Measurements from ENCODE around the gene ABHD16A. TPM values are rescaled to one million over a fixed set of nuclear protein-coding genes. Genes with fewer than 3 reads are reported as not detected.
A peak's percentile ranks its signal among the peaks of the same experiment; 100 is the strongest.

The ABHD16A gene
- total and polyA plus RNA-seq, 2 of the 13 experiments (the other 11 are each of a cell fraction or from before 2014, with no cell fraction given) = 43.5 to 45.4 TPM

DNA sequence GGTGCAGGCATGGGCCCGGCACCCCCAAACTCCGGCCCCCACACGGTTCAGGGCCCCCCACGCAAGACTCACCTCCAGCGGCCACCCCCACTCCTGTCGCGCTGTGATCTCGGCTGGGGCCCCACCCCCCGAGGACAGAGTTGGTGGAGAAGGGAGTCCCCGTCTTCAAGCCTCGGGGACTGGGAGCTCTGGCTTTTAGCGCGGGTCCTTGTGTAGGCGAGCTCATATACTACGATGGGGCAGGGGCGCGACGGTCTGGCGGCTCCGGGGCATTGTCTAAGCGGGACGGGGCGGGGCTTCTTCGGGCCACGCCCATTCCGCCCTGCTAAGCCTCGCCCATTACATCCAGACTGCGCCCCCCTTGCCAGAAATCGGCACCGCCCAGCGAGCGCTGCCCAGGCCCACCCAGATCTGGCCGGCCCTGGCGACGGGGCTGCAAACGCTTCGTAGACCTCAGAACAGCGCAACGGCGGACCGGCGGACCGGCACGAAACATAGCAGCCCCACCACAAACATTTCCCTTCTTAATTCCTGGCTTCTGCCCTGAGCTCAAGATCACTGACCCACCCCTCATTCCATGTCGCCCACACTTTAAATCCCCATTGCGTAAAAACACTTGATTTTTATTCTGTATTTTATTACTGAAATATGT, 27.0 kb upstream of the ABHD16A start (continued):
- TF ChIP-seq ZNF451 (CRISPR knock-in tag; IDR thresholded peaks at IDR 0.05) = 0 out of 2 replicates have a peak, but pooled peaks have one; percentile 18
- TF ChIP-seq FOXK1 (CRISPR knock-in tag; IDR thresholded peaks at IDR 0.05; ENCODE audit: borderline replicate concordance, low read depth) = no peak
- TF ChIP-seq RAD21 (CRISPR knock-in tag; IDR thresholded peaks at IDR 0.05) = peak; percentile 20; the same call in 1 of the 2 replicates
- TF ChIP-seq SYNCRIP (IDR thresholded peaks at IDR 0.05; ENCODE audit: insufficient read depth, low read depth, low read length) = no peak
- TF ChIP-seq RFXANK (CRISPR knock-in tag; IDR thresholded peaks at IDR 0.05) = no peak
- TF ChIP-seq, protein P1, sequence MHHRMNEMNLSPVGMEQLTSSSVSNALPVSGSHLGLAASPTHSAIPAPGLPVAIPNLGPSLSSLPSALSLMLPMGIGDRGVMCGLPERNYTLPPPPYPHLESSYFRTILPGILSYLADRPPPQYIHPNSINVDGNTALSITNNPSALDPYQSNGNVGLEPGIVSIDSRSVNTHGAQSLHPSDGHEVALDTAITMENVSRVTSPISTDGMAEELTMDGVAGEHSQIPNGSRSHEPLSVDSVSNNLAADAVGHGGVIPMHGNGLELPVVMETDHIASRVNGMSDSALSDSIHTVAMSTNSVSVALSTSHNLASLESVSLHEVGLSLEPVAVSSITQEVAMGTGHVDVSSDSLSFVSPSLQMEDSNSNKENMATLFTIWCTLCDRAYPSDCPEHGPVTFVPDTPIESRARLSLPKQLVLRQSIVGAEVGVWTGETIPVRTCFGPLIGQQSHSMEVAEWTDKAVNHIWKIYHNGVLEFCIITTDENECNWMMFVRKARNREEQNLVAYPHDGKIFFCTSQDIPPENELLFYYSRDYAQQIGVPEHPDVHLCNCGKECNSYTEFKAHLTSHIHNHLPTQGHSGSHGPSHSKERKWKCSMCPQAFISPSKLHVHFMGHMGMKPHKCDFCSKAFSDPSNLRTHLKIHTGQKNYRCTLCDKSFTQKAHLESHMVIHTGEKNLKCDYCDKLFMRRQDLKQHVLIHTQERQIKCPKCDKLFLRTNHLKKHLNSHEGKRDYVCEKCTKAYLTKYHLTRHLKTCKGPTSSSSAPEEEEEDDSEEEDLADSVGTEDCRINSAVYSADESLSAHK (CRISPR knock-in tag; IDR thresholded peaks at IDR 0.05; ENCODE audit: borderline replicate concordance) = no peak; the same call in 1 of the 2 replicates
- TF ChIP-seq, protein P2, sequence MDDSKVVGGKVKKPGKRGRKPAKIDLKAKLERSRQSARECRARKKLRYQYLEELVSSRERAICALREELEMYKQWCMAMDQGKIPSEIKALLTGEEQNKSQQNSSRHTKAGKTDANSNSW (CRISPR knock-in tag; IDR thresholded peaks at IDR 0.05; ENCODE audit: borderline replicate concordance) = no peak
- no peak for TF ChIP-seq KLF9 (CRISPR knock-in tag; IDR thresholded peaks at IDR 0.05; ENCODE audit: low read depth)
- TF ChIP-seq RNF2 (conservative IDR thresholded peaks at IDR 0.05; ENCODE audit: low read depth) = no peak
- TF ChIP-seq ZSCAN25 (CRISPR knock-in tag; IDR thresholded peaks at IDR 0.05) = no peak; the same call in 1 of the 2 replicates
- TF ChIP-seq ATF1 (CRISPR knock-in tag; IDR thresholded peaks at IDR 0.05) = no peak
- no peak for TF ChIP-seq HOXA7 (CRISPR knock-in tag; IDR thresholded peaks at IDR 0.05)
- TF ChIP-seq DMAP1 (CRISPR knock-in tag; IDR thresholded peaks at IDR 0.05) = no peak
- no peak for TF ChIP-seq ZNF20 (CRISPR knock-in tag; IDR thresholded peaks at IDR 0.05)
- TF ChIP-seq ZNF296 (CRISPR knock-in tag; conservative IDR thresholded peaks at IDR 0.05) = no peak
- TF ChIP-seq ZZZ3 (CRISPR knock-in tag; IDR thresholded peaks at IDR 0.05; ENCODE audit: borderline replicate concordance) = no peak
- TF ChIP-seq, protein P3, sequence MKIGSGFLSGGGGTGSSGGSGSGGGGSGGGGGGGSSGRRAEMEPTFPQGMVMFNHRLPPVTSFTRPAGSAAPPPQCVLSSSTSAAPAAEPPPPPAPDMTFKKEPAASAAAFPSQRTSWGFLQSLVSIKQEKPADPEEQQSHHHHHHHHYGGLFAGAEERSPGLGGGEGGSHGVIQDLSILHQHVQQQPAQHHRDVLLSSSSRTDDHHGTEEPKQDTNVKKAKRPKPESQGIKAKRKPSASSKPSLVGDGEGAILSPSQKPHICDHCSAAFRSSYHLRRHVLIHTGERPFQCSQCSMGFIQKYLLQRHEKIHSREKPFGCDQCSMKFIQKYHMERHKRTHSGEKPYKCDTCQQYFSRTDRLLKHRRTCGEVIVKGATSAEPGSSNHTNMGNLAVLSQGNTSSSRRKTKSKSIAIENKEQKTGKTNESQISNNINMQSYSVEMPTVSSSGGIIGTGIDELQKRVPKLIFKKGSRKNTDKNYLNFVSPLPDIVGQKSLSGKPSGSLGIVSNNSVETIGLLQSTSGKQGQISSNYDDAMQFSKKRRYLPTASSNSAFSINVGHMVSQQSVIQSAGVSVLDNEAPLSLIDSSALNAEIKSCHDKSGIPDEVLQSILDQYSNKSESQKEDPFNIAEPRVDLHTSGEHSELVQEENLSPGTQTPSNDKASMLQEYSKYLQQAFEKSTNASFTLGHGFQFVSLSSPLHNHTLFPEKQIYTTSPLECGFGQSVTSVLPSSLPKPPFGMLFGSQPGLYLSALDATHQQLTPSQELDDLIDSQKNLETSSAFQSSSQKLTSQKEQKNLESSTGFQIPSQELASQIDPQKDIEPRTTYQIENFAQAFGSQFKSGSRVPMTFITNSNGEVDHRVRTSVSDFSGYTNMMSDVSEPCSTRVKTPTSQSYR (CRISPR knock-in tag; IDR thresholded peaks at IDR 0.05; ENCODE audit: borderline replicate concordance) = no peak; the same call in 1 of the 2 replicates
- TF ChIP-seq, protein P4, sequence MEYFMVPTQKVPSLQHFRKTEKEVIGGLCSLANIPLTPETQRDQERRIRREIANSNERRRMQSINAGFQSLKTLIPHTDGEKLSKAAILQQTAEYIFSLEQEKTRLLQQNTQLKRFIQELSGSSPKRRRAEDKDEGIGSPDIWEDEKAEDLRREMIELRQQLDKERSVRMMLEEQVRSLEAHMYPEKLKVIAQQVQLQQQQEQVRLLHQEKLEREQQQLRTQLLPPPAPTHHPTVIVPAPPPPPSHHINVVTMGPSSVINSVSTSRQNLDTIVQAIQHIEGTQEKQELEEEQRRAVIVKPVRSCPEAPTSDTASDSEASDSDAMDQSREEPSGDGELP (IDR thresholded peaks at IDR 0.05; ENCODE audit: borderline replicate concordance, low read depth) = no peak
- TF ChIP-seq ZNF709 (CRISPR knock-in tag; IDR thresholded peaks at IDR 0.05) = peak; percentile 39; the same call in 1 of the 2 replicates
- no peak for TF ChIP-seq SP140L (CRISPR knock-in tag; IDR thresholded peaks at IDR 0.05; ENCODE audit: borderline replicate concordance)
- no peak for TF ChIP-seq ZNF484 (CRISPR knock-in tag; IDR thresholded peaks at IDR 0.05; ENCODE audit: borderline replicate concordance, low read depth)
- TF ChIP-seq, protein P5, sequence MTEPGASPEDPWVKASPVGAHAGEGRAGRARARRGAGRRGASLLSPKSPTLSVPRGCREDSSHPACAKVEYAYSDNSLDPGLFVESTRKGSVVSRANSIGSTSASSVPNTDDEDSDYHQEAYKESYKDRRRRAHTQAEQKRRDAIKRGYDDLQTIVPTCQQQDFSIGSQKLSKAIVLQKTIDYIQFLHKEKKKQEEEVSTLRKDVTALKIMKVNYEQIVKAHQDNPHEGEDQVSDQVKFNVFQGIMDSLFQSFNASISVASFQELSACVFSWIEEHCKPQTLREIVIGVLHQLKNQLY (CRISPR knock-in tag; IDR thresholded peaks at IDR 0.05) = no peak
- TF ChIP-seq, protein P6, sequence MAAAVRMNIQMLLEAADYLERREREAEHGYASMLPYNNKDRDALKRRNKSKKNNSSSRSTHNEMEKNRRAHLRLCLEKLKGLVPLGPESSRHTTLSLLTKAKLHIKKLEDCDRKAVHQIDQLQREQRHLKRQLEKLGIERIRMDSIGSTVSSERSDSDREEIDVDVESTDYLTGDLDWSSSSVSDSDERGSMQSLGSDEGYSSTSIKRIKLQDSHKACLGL (CRISPR knock-in tag; IDR thresholded peaks at IDR 0.05) = peak; percentile 25; the same call in 1 of the 2 replicates
- TF ChIP-seq ZNF724P (CRISPR knock-in tag; IDR thresholded peaks at IDR 0.05; ENCODE audit: borderline replicate concordance) = peak; percentile 74; the same call in 1 of the 2 replicates
